Adrenal gland (tissue), 12 donors: Measurements from ENCODE around the gene MOV10L1. TPM values are rescaled to one million over a fixed set of nuclear protein-coding genes. Genes with fewer than 3 reads are reported as not detected.
"Not testable (repeated sequence)": the region's sequence is repeated elsewhere in the genome, so short reads cannot be mapped to it uniquely, and the experiment has no call there.

Source experiments
- DNase-seq, 7 donors: peaks; one replicate each; pipeline ENCODE4 v3.0.0-alpha.2; 2019 to 2020
- H3K27ac ChIP-seq, 5 donors: fragments of 200-600 bp; sonication (generic) in 4 of 5; 1 replicate in 3 of 5; 2 replicates in 2 of 5; pipeline versions ENCODE4 v1.5.1 to v1.8.0; 2016 to 2020; ENCODE audit warnings: mild to moderate bottlenecking in 1 of 5
- H3K27me3 ChIP-seq: fragments of 200-600 bp; 2 replicates; pipeline ENCODE4 v1.8.0; 2021
- H3K36me3 ChIP-seq, 2 donors: fragments of 200-600 bp; replicated peaks in 1 of 2; 1 replicate in 1 of 2; 2 replicates in 1 of 2; pipeline versions ENCODE4 v1.5.1 to v1.8.0; 2018 to 2022
- H3K4me1 ChIP-seq, 2 donors: fragments of 200-600 bp; replicated peaks in 1 of 2; 1 replicate in 1 of 2; 2 replicates in 1 of 2; pipeline versions ENCODE4 v1.5.1 to v1.8.0; 2018 to 2021
- H3K4me3 ChIP-seq, 4 donors: fragments of 200-600 bp; sonication (generic) in 3 of 4; one replicate each; pipeline ENCODE4 v1.5.1; 2016 to 2018
- H3K9me3 ChIP-seq, 3 donors: fragments of 200-600 bp; sonication (generic) in 1 of 3; replicated peaks in 1 of 3; 1 replicate in 2 of 3; 2 replicates in 1 of 3; pipeline versions ENCODE4 v1.5.1 to v1.8.0; 2016 to 2021
- CTCF ChIP-seq, 6 experiments: fragments of 450-650 bp in 4 of 6; fragments of 200-600 bp in 2 of 6; sonication (generic) in 1 of 6; IDR thresholded peaks; 1 replicate in 5 of 6; 2 replicates in 1 of 6; pipeline versions ENCODE4 v1.5.1 to v1.8.0; 2016 to 2021; ENCODE audit warnings: antibody characterized with exemption in 6 of 6, mild to moderate bottlenecking in 2 of 6, moderate library complexity in 1 of 6
- POLR2A ChIP-seq, 2 donors: fragments of 450-650 bp; IDR thresholded peaks; one replicate each; pipeline ENCODE4 v1.6.1; 2017; ENCODE audit warnings: antibody characterized with exemption in 2 of 2, mild to moderate bottlenecking in 2 of 2, moderate library complexity in 1 of 2
- WGBS, 4 donors: extraction: QIAGEN DNeasy Blood & Tissue Kit in 2 of 4; methylation state at CpG; one replicate each; pipeline versions ENCODE4 v1.1.5 to v1.1.7; 2013 to 2017; 5-methylcytosine and 5-hydroxymethylcytosine counted together
- intact Hi-C, 2 donors: fragments of 100-400 bp; cut with DNase I; formaldehyde crosslinking; loops; one replicate each; pipeline versions ENCODE4 v1.14.1 to v1.15.0; 2022 to 2023
- polyA plus RNA-seq, 3 donors: library from polyadenylated mRNA; stranded (reverse); fragments of 200-250 nt in 2 of 3; fragments of 350-450 nt in 1 of 3; fragmentation: Illumina TruSeq in 1 of 3; extraction: RNeasy Lipid Tissue Mini Kit (QIAGEN cat#74804) in 1 of 3; gene quantifications; one replicate each; pipeline ENCODE4 v1.2.3, GENCODE V29; 2013 to 2014
- total RNA-seq, 9 donors: library from RNA; depleted of rRNA in 4 of 9; stranded (reverse); fragments of >200 nt in 4 of 9; fragments of 120-200 nt in 1 of 9; fragmentation: NEBNext Ultra II Directional in 1 of 9; extraction: Animal tissue kit (Norgen Biotek cat#: 25700) in 1 of 9; gene quantifications; one replicate each; pipeline versions ENCODE4 v1.1.0 to v1.2.4, GENCODE V29; 2013 to 2023
- donor health status: healthy with polysubstance abuse.
- donor health status: Bipolar disorder and iron deficiency.
- donor health status: DM: yes; HTN: yes; CAD: no.
- donor health status: DM: no; HTN: no; CAD: no.
- donor health status: DM: no; HTN: no; CAD: no.
- donor health status: DM: yes; HTN: yes; CAD: no.

MOV10L1 gene
- total and polyA plus RNA-seq, 12 donors: 0.14 to 0.74 (median 0.40) TPM; not detected in 5

- no peaks in the 10 kb centered on the region for H3K9me3 ChIP-seq
- no peaks in the 10 kb centered on the region for H3K4me1 ChIP-seq
- H3K27me3 ChIP-seq: no peaks in the 10 kb centered on the region
- DNase-seq: no peak
- no peak overlapping the region for H3K27ac ChIP-seq
- 73 to 83% (median 76%) methylated on average over 5 of the region's 5 CpGs for WGBS, 4 donors
- intact Hi-C loops: no loop called here
- no peaks in the 10 kb centered on the region for H3K36me3 ChIP-seq
- no peak overlapping the region for H3K4me3 ChIP-seq
- TF ChIP-seq POLR2A (IDR thresholded peaks at IDR 0.05): no peak
Observed at GRCh38 chr22:50136581-50137015, 46.8 kb downstream of the MOV10L1 start.

GRCh38 chr22:50137277-50137676, 47.5 kb downstream of the MOV10L1 start:
- H3K27me3 ChIP-seq, H3K36me3 ChIP-seq, H3K27ac ChIP-seq, H3K4me1 ChIP-seq, H3K4me3 ChIP-seq, intact Hi-C loops, DNase-seq, H3K9me3 ChIP-seq: not testable (repeated sequence)
- WGBS, 4 donors: 93 to 98% (median 95%) methylated on average over 9 of the region's 9 CpGs

- TF ChIP-seq CTCF (IDR thresholded peaks at IDR 0.05) (no peak), POLR2A (IDR thresholded peaks at IDR 0.05) (no peak)
- no peak for DNase-seq
- intact Hi-C loops: no loop called here
- Histone ChIP-seq H3K4me3 (no peak overlapping the region), H3K9me3 (no peaks in the 10 kb centered on the region), H3K4me1 (no peaks in the 10 kb centered on the region), H3K36me3 (no peaks in the 10 kb centered on the region), H3K27ac (no peak overlapping the region), H3K27me3 (no peaks in the 10 kb centered on the region)
- 88 to 94% (median 91%) methylated on average over 4 of the region's 4 CpGs for WGBS, 4 donors
Observed at GRCh38 chr22:50138041-50138440, 48.2 kb downstream of the MOV10L1 start.

GRCh38 chr22:50138988-50139387, 49.2 kb downstream of the MOV10L1 start:
- WGBS, 4 donors: 83 to 95% (median 92%) methylated on average over 9 of the region's 9 CpGs
- no peak for DNase-seq
- TF ChIP-seq CTCF (IDR thresholded peaks at IDR 0.05): no peak
- TF ChIP-seq POLR2A (IDR thresholded peaks at IDR 0.05): no peak
- Histone ChIP-seq H3K27ac (no peak overlapping the region), H3K9me3 (no peaks in the 10 kb centered on the region), H3K4me1 (no peaks in the 10 kb centered on the region), H3K4me3 (no peak overlapping the region), H3K36me3 (no peaks in the 10 kb centered on the region), H3K27me3 (no peaks in the 10 kb centered on the region)
- intact Hi-C loops: no loop called here

- no peak for DNase-seq
- WGBS, 4 donors: 82 to 92% (median 88%) methylated on average over 15 of the region's 15 CpGs
Observed at GRCh38 chr22:50139843-50140415, 50.1 kb downstream of the MOV10L1 start.

More at GRCh38 chr22:50139843-50140415, 50.1 kb downstream of the MOV10L1 start:
- H3K36me3 ChIP-seq: no peaks in the 10 kb centered on the region
- no peak overlapping the region for H3K27ac ChIP-seq
- TF ChIP-seq POLR2A (IDR thresholded peaks at IDR 0.05): no peak
- no peak for TF ChIP-seq CTCF (IDR thresholded peaks at IDR 0.05)
- H3K4me3 ChIP-seq: no peak overlapping the region
- no peaks in the 10 kb centered on the region for H3K4me1 ChIP-seq
- intact Hi-C loops: no loop called here
- H3K9me3 ChIP-seq: no peaks in the 10 kb centered on the region
- H3K27me3 ChIP-seq: no peaks in the 10 kb centered on the region
